ENCODE measurements around the gene MTERF1.

Gene MTERF1

GRCh38 chr7:91832493-91833045 is 47.9 kb downstream of the MTERF1 start:
- no peak for DNase-seq (ENCODE audit: low read depth in 2 of 2)

GRCh38 chr7:91827169-91827568 is 53.3 kb downstream of the MTERF1 start:
- no peak for DNase-seq (ENCODE audit: low read depth in 2 of 2)

GRCh38 chr7:91826377-91826776 is 54.1 kb downstream of the MTERF1 start:
- no peak for DNase-seq (ENCODE audit: low read depth in 2 of 2)

- no peak for DNase-seq (ENCODE audit: low read depth in 2 of 2)
These were observed 56.3 kb downstream of the MTERF1 start for GRCh38 chr7:91824201-91824600.
